Activated naive CD8-positive, alpha-beta T cell treated with anti-CD3 and anti-CD28 coated beads, Interleukin-2, amount 50 U/mL, for 24 hours (primary cell): ENCODE measurements around the gene LRRC70.
"Not testable (repeated sequence)": the region's sequence is repeated elsewhere in the genome, so short reads cannot be mapped to it uniquely, and the experiment has no call there.

ENCODE experiments used
- ATAC-seq: fragments of 150-1000 bp; cut with Tn5 transposase; one replicate; pipeline ENCODE4 v1.10.0; 2021
- DNase-seq: peaks from one replicate; pipeline ENCODE4 v3.0.0; 2021
- H3K27ac Mint-ChIP-seq: one replicate; pipeline ENCODE4 v1.8.0; 2021; ENCODE audit warnings: mild to moderate bottlenecking, mixed read lengths
- H3K27me3 Mint-ChIP-seq: one replicate; pipeline ENCODE4 v1.8.0; 2021; ENCODE audit warnings: mixed read lengths
- H3K36me3 Mint-ChIP-seq: one replicate; pipeline ENCODE4 v1.8.0; 2021; ENCODE audit warnings: low read depth, mixed read lengths
- H3K4me1 Mint-ChIP-seq: one replicate; pipeline ENCODE4 v1.8.0; 2021; ENCODE audit warnings: mixed read lengths
- H3K4me3 Mint-ChIP-seq: one replicate; pipeline ENCODE4 v1.8.0; 2021; ENCODE audit warnings: mild to moderate bottlenecking, moderate library complexity, mixed read lengths
- H3K9me3 Mint-ChIP-seq: one replicate; pipeline ENCODE4 v1.8.0; 2021; ENCODE audit warnings: mixed read lengths

The LRRC70 gene

DNA sequence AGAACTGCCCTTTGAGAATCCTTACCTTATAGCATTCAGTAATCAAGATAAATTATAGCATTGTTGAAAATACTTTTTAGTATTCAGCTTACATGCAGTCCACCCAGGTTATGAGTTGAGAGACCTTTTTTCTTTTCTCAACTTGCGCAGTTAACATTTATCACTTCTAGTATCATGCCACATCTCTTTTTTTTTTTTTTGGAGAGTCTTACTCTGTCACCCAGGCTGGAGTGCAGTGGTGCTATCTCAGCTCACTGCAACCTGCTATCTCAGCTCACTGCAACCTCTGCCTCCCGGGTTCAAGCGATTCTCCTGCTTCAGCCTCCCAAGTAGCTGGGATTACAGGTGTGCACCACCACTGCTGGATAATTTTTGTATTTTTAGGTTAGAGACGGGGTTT lies 29.0 kb downstream of the LRRC70 start:
- DNase-seq (no peak), ATAC-seq (no peak)
- Mint-ChIP-seq H3K9me3 (no peaks in the 10 kb centered on the region), H3K4me1 (peaks cover 3% of the 10 kb centered on the region), H3K36me3 (peaks cover 36% of the 10 kb centered on the region), H3K27me3 (no peaks in the 10 kb centered on the region), H3K27ac (no peak overlapping the region), H3K4me3 (no peak overlapping the region)

DNA sequence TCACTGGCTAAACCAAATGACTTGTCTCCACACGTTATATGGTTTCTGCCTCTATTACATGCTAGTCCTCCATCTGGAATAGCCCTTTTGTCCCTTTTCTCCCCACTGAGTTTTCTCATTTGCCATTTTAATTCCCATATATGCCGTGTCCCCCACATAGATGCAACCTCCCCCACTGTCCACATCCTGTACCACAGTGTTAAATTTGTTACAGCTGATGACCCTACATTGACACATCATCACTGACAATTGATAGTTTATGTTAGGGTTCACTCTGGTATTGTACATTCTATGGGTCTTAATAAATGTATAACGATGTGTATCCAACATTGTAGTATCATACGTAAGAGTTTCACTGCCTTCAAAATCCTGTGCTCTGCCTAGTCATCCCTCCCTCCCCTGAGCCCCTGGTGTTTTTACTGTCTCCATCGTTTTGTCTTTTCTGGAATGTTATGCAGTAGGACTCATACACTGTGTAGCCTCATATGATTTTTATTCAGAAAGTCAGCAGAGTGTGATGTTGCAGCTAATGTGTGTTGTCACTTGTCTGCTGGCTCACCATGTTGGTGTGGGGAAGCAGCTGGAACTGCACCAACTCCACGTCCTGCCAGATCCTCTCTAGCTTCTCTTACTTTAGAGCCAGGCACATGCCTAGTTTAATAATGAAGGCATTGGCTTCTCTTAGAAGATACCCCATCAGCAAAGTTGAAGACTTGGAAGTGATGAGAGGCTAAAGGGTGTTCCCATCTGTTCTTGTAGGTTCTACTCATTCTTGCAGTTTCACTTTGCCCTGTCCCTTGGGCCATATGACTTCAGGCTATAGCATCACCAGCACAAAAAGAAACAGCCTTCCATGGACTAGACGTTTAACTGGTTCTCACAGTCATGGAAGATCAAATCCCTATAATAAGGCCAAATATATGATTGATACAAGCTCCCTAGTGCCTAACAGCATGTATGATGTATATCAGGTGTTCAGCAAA lies 30.2 kb downstream of the LRRC70 start:
- ATAC-seq (no peak), DNase-seq (no peak)
- Mint-ChIP-seq H3K27me3 (no peaks in the 10 kb centered on the region), H3K9me3 (no peaks in the 10 kb centered on the region), H3K36me3 (peaks cover 32% of the 10 kb centered on the region), H3K27ac (no peak overlapping the region), H3K4me3 (no peak overlapping the region), H3K4me1 (peaks cover 3% of the 10 kb centered on the region)

DNA sequence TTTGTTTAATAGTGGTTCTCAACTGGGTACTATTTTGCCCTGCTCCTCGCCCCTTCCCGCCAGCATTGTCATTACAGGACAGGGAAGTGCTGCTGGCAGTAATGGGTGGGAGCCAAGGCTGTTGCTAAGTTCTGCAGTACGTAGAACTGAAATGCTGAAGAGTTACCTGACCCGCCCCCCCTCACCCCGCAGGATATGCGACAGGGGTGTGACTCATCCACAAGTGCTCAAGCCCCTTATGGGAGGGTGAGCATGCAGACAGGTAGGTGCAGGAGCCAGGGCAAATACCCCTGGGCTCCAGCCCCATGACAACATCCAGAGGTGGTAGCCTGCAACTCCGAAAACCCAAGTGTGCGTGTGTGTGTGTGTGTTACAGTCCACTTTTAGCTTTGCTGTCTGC lies 35.7 kb downstream of the LRRC70 start:
- Mint-ChIP-seq H3K9me3 (no peaks in the 10 kb centered on the region), H3K36me3 (peaks cover 21% of the 10 kb centered on the region), H3K4me1 (no peaks in the 10 kb centered on the region), H3K27me3 (no peaks in the 10 kb centered on the region), H3K4me3 (no peak overlapping the region), H3K27ac (no peak overlapping the region)
- no peak for ATAC-seq
- DNase-seq = no peak

DNA sequence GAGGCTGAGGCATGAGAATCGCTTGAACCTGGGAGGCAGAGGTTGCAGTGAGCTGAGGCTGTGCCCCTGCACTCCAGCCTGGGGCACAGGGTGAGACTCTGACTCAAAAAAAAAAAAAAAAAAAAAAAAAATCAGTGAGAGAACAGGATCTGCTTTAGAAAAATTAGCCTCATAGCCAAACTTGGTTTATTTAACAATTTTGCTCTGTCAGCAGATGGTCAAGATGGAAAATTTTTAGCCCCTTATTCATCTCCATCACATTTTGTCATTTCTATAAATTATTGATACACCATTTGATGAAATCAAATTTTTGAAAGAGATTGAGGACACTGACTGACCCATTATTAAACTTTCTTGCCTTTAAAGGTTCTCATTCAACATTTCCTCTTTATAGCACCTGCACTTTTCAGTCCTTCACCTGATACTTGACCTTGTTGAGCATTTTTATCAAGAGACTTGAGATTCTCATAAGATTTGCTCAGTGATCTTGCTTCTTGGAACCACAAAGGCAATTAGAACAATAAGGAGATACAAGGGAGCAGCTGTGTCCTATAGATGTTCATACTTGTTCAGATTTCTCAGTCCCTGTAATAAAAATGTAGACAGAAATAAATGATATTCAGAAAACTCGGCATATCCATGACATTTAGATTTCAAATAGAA lies 38.1 kb downstream of the LRRC70 start:
- Mint-ChIP-seq H3K4me1 (no peaks in the 10 kb centered on the region), H3K9me3 (no peaks in the 10 kb centered on the region), H3K4me3 (no peak overlapping the region), H3K27ac (no peak overlapping the region), H3K27me3 (no peaks in the 10 kb centered on the region), H3K36me3 (peaks cover 16% of the 10 kb centered on the region)
- DNase-seq = no peak
- no peak for ATAC-seq

DNA sequence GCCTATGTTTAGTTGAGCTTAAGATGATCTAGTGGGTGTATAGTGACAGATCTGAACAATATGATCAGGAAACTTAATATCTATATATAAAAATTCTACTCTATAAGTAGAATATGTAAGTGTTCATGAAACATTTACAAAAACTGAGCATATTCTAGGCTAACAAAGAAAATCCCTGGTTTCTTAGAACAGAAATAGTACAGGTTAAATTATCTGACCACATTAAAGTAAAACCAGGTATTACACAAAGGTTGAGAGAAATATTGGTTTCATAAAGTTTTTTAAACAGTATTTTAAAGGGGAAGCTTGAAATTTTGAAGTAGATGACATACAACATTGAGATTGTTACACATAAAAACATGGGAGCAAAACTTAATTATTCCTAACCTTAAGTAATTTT lies 39.3 kb downstream of the LRRC70 start:
- DNase-seq (no peak), ATAC-seq (no peak)
- no peaks in the 10 kb centered on the region for H3K9me3 Mint-ChIP-seq
- H3K4me3 Mint-ChIP-seq = no peak overlapping the region
- H3K36me3 Mint-ChIP-seq = peaks cover 14% of the 10 kb centered on the region
- H3K4me1 Mint-ChIP-seq = no peaks in the 10 kb centered on the region
- no peak overlapping the region for H3K27ac Mint-ChIP-seq
- H3K27me3 Mint-ChIP-seq = no peaks in the 10 kb centered on the region

DNA sequence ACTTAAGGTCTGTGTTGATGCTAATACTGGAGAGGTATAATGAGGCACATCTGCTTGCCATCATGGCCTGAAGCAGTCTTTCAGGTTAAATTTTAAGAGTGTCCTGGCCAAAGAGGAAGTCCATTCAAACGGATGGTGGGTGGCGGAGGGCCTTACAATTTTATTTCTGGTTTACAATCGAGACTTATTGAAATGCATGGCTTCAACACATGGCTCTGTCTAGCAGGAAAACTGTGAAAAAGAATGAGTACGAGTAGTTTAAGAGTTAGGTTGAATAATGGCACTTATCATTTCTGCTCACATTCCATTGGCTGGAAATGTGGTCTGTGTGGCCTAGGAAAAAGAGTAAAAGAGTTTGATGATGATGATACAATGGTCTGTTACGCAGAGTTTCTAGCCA lies 42.1 kb downstream of the LRRC70 start:
- Mint-ChIP-seq H3K36me3 (peaks cover 2% of the 10 kb centered on the region), H3K4me1 (no peaks in the 10 kb centered on the region), H3K4me3 (no peak overlapping the region), H3K27me3 (no peaks in the 10 kb centered on the region), H3K27ac (no peak overlapping the region), H3K9me3 (no peaks in the 10 kb centered on the region)
- no peak for ATAC-seq
- DNase-seq = no peak

DNA sequence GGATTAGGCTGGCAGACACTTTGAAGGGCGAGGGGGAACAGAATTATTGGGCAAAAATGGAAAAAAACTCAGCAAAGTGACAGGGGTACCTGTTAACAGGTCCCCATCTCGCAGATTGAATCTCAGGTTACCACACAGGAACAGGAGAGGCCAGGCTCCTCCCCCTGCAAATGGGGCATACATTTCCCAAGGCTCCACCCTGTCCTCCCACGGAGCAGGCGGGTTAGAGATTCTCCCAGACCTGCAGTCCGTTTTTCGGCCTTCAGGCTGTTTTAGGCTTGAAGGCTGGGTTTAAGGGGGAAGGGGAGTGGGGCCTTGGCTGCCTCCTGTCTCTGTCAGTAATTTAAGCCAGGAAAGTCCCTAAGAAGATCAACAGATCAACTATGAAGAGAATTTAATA lies 42.7 kb downstream of the LRRC70 start:
- H3K27me3 Mint-ChIP-seq = no peaks in the 10 kb centered on the region
- DNase-seq (no peak), ATAC-seq (no peak)
- no peak overlapping the region for H3K27ac Mint-ChIP-seq
- no peak overlapping the region for H3K4me3 Mint-ChIP-seq
- peaks cover 2% of the 10 kb centered on the region for H3K36me3 Mint-ChIP-seq
- no peaks in the 10 kb centered on the region for H3K4me1 Mint-ChIP-seq
- H3K9me3 Mint-ChIP-seq = no peaks in the 10 kb centered on the region

DNA sequence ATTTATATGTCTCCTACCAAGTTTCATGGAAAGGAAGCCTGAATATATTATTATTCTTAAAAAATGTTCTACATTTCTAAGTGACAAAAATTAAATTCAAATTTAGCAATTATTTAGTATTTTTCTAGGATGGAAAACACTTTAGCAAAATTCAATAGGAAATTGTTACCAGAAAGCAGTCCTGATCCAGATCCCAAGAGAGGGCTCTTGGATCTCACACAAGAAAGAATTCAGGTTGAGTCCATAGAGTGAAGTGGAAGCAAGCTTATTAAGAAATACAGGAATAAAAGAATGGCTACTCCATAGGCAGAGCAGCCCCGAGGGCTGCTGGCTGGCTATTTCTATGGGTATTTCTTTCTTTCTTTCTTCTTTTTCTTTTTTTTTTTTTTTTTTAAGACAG lies 44.7 kb downstream of the LRRC70 start:
- DNase-seq = no peak
- Mint-ChIP-seq H3K4me3 (no peak overlapping the region), H3K36me3 (peaks cover 1% of the 10 kb centered on the region), H3K9me3 (no peaks in the 10 kb centered on the region), H3K27ac (no peak overlapping the region), H3K4me1 (no peaks in the 10 kb centered on the region), H3K27me3 (no peaks in the 10 kb centered on the region)
- no peak for ATAC-seq

DNA sequence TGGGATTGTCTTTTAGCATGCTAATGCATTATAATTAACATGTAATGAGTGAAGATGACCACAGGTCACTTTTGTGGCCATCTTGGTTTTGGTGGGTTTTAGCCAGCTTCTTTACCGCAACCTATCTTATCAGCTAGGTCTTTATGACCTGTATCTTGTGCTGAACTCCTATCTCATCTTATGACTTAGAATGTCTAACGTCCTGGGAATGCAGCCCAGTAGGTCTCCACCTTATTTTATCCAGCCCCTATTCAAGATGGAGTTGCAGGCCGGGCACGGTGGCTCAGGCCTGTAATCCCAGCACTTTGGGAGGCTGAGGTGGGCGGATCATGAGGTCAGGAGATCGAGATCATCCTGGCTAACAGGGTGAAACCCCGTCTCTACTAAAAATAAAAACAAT lies 45.8 kb downstream of the LRRC70 start:
- not testable (repeated sequence) for H3K4me3 Mint-ChIP-seq, H3K27me3 Mint-ChIP-seq, DNase-seq, H3K27ac Mint-ChIP-seq, ATAC-seq, H3K4me1 Mint-ChIP-seq, H3K36me3 Mint-ChIP-seq, H3K9me3 Mint-ChIP-seq

DNA sequence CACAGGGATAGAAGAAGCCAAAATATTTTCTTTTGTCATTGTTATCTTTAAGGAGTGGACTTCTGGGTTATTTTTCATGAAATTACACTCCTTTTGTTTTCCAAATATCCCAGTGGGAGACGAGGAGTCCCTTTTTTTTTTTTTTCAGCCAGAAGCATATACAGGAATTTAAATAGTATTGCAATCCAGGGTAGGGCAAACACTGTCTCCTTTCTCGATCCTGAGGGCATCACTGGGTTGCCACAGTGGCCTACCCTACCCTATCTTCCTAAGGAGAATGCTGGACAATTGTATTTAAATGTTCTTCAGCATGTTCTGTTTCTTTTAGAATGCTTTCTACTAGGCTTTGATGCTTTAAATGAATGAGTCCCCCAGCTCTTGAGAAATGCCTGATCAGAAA lies 47.9 kb downstream of the LRRC70 start:
- H3K9me3 Mint-ChIP-seq = no peaks in the 10 kb centered on the region
- no peak overlapping the region for H3K27ac Mint-ChIP-seq
- no peaks in the 10 kb centered on the region for H3K4me1 Mint-ChIP-seq
- H3K27me3 Mint-ChIP-seq = no peaks in the 10 kb centered on the region
- peaks cover 6% of the 10 kb centered on the region for H3K36me3 Mint-ChIP-seq
- DNase-seq = no peak
- no peak overlapping the region for H3K4me3 Mint-ChIP-seq
- ATAC-seq = no peak

DNA sequence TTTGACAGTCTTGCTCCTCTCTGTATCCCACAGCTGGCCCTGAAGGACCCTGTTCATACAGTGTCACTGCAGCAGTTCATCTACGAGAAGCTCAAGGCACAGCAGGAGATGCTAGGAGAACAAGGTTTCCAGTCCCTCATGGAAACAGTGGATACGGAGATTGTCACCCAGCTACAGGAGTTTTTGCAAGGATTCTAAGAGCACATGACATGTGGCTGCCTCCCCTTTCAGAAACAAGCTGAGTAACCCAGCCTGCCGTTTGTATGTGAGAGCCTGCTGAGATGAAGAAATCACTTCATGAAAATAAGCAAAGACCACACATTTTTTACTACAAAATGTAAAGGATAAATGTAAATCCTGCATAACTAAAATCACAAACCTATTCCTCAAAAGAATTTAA lies 48.5 kb downstream of the LRRC70 start:
- ATAC-seq (no peak), DNase-seq (no peak)
- Mint-ChIP-seq H3K4me3 (no peak overlapping the region), H3K27me3 (no peaks in the 10 kb centered on the region), H3K4me1 (no peaks in the 10 kb centered on the region), H3K36me3 (peaks cover 9% of the 10 kb centered on the region), H3K27ac (no peak overlapping the region), H3K9me3 (no peaks in the 10 kb centered on the region)

DNA sequence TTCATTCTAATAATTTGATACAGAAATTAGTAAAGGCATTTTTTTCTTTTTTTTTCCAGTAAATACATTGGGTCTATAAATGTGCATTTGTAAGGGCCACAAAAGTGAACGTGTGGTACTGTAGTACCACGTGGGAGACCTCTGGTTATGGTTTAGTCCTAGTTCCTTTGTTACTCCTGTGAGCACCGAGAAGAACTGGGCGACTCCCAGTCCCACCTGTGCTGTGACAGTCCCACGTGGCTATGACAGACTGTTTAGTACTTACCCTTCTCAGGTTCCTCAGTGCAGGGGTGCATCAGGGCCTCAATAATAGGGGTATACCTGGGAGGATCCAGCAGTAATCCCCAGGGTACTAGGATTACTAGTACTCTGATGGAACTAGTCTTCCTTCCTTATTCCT lies 49.3 kb downstream of the LRRC70 start:
- no peak overlapping the region for H3K27ac Mint-ChIP-seq
- ATAC-seq = no peak

More for the DNA sequence above, 49.3 kb downstream of the LRRC70 start:
- no peaks in the 10 kb centered on the region for H3K9me3 Mint-ChIP-seq
- H3K4me1 Mint-ChIP-seq = no peaks in the 10 kb centered on the region
- no peaks in the 10 kb centered on the region for H3K27me3 Mint-ChIP-seq
- DNase-seq = no peak
- H3K36me3 Mint-ChIP-seq = peaks cover 9% of the 10 kb centered on the region
- no peak overlapping the region for H3K4me3 Mint-ChIP-seq
